ENCODE results near the gene ZNF280A.

DNA sequence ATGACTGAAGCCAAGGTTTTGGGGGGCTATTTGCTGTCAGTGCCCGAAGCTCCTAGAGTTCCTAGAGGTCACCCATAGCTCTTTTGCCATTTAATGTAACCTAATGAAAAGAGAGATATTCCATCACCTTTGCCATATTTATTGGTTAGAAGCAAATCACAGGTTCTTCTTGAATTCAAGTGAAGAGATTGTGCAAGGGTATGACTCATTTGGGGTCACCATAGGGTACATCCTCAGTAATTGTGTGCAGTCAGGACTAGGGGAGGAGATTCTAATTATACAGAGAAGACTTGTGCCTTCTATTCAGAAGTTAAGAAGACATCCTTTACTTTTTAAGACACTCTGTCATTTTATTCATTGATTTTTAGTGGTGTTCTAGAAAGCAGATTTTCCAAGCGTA lies 45.9 kb upstream of the ZNF280A start:
- TF ChIP-seq, protein P1, sequence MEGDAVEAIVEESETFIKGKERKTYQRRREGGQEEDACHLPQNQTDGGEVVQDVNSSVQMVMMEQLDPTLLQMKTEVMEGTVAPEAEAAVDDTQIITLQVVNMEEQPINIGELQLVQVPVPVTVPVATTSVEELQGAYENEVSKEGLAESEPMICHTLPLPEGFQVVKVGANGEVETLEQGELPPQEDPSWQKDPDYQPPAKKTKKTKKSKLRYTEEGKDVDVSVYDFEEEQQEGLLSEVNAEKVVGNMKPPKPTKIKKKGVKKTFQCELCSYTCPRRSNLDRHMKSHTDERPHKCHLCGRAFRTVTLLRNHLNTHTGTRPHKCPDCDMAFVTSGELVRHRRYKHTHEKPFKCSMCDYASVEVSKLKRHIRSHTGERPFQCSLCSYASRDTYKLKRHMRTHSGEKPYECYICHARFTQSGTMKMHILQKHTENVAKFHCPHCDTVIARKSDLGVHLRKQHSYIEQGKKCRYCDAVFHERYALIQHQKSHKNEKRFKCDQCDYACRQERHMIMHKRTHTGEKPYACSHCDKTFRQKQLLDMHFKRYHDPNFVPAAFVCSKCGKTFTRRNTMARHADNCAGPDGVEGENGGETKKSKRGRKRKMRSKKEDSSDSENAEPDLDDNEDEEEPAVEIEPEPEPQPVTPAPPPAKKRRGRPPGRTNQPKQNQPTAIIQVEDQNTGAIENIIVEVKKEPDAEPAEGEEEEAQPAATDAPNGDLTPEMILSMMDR (IDR thresholded peaks at IDR 0.05; ENCODE audit: insufficient read depth, low read depth, low read length), result no peak
- TF ChIP-seq EZH2 (IDR thresholded peaks at IDR 0.05; ENCODE audit: insufficient read depth, low read length), result no peak
